DND-41 (cell line): ENCODE measurements around the gene PRRC2B.

Source experiments
- CTCF ChIP-seq: IDR thresholded peaks from 2 replicates; pipeline ENCODE4 v1.5.1; 2012; ENCODE audit warnings: borderline replicate concordance, low read length, moderate library complexity, mild to moderate bottlenecking; ENCODE audit not compliant: poor library complexity, severe bottlenecking; ENCODE audit errors: extremely low read depth
- EZH2 ChIP-seq: IDR thresholded peaks from 3 replicates; pipeline ENCODE4 v1.6.1; 2012; ENCODE audit warnings: borderline replicate concordance, low read depth, mild to moderate bottlenecking, moderate library complexity, low read length, inconsistent platforms; ENCODE audit not compliant: severe bottlenecking

GRCh38 chr9:131500939-131501541, 107.2 kb downstream of the PRRC2B start:
- TF ChIP-seq CTCF (no peak), EZH2 (no peak)
